ENCODE measurements around the gene LEPR.

LEPR gene

DNA sequence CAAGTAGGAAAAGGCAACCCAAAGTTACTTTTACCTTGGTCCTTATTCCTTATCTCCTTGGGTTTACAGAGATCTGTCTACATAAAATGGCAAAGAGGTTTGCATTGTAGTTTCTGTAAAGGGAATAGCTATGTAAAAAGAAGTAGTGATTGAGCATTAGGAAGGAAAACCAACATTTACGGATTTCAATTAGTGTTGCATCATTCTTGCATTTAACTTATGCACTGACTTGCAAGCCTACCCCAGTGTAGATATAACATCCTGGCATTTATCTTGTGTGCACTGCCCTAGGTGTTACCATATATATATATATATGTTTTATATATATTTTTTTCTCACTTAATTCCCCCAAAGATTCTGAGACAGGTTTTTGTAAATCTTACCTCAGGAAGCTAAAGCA lies 3.7 kb upstream of the LEPR start:
- Histone ChIP-seq H3K4me1 (ENCODE audit: control insufficient read depth in 1 of 2, insufficient read depth in 2 of 2, low read length in 2 of 2) (peaks cover 2 to 16% of the 10 kb centered on the region in 2 experiments), H2BK120ac (ENCODE audit: insufficient read depth, low read length, poor library complexity) (no peak overlapping the region), H3K4me2 (ENCODE audit: low read length) (no peak overlapping the region), H2AK5ac (ENCODE audit: low read length) (no peak overlapping the region), H2BK12ac (ENCODE audit: low read length) (no peak overlapping the region), H4K91ac (ENCODE audit: low read depth, low read length) (no peak overlapping the region), H2AFZ (ENCODE audit: insufficient read depth, low read length, poor library complexity) (no peak overlapping the region), H3K4ac (ENCODE audit: low read depth, low read length) (no peak overlapping the region), H3K23ac (ENCODE audit: low read length) (no peak overlapping the region), H3K79me2 (ENCODE audit: control insufficient read depth, insufficient read depth, low read length, poor library complexity) (peaks cover 8% of the 10 kb centered on the region), H3K9me3 (ENCODE audit: insufficient read depth, low read depth, low read length) (no peaks in the 10 kb centered on the region), H3K9ac (ENCODE audit: low read length) (no peak overlapping the region), H2BK5ac (ENCODE audit: low read depth, low read length, poor library complexity) (no peak overlapping the region), H4K8ac (ENCODE audit: low read depth, low read length) (no peak overlapping the region), H3K4me3 (ENCODE audit: low read depth, low read length) (no peak overlapping the region), H3K27me3 (ENCODE audit: insufficient read depth, low read length) (no peaks in the 10 kb centered on the region), H3K18ac (ENCODE audit: low read length) (no peak overlapping the region), H3K14ac (ENCODE audit: low read length) (no peak overlapping the region), H3K27ac (ENCODE audit: low read depth, low read length) (no peak overlapping the region), H3K79me1 (ENCODE audit: low read length) (peaks cover 23% of the 10 kb centered on the region), H3K36me3 (ENCODE audit: control insufficient read depth in 1 of 2, insufficient read depth in 2 of 2, low read length in 2 of 2) (peaks cover 0 to 2% of the 10 kb centered on the region in 2 experiments), H4K12ac (ENCODE audit: low read depth, low read length) (no peak overlapping the region)
- WGBS (ENCODE audit: extremely low coverage, insufficient coverage, insufficient read length): no CpG with 5 or more reads among the region's 1 CpG
- no peak for DNase-seq

DNA sequence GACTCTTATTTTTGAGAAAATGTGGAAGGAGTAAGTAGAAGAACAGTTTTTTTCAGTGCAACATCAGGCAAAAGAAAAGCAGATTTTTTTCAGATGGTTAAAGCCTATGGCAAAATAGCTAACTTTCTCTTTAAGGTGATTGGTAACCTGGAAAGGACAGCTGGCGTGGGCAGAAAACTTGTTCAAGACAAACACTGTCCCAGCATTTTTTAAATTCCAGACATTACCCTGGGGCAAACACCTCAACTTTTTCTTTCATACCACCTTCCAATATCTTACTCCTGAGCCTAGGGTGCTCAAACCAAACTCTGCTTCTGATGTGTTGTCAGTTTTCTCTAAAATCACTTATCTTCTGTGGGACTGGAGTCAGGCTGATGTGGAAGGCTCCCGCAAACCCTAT lies 2.7 kb upstream of the LEPR start:
- no peak overlapping the region for H3K9ac ChIP-seq (ENCODE audit: low read length)
- peaks cover 14% of the 10 kb centered on the region for H3K79me2 ChIP-seq (ENCODE audit: control insufficient read depth, insufficient read depth, low read length, poor library complexity)
- H2BK12ac ChIP-seq (ENCODE audit: low read length): no peak overlapping the region
- no peaks in the 10 kb centered on the region for H3K9me3 ChIP-seq (ENCODE audit: insufficient read depth, low read depth, low read length)
- H3K27ac ChIP-seq (ENCODE audit: low read depth, low read length): peak overlapping the region; percentile 89
- no peak overlapping the region for H3K4ac ChIP-seq (ENCODE audit: low read depth, low read length)
- no peaks in the 10 kb centered on the region for H3K27me3 ChIP-seq (ENCODE audit: insufficient read depth, low read length)
- no peak overlapping the region for H3K23ac ChIP-seq (ENCODE audit: low read length)
- no peak overlapping the region for H2AK5ac ChIP-seq (ENCODE audit: low read length)
- no peak overlapping the region for H4K12ac ChIP-seq (ENCODE audit: low read depth, low read length)
- peak overlapping the region; percentile 20 for H3K14ac ChIP-seq (ENCODE audit: low read length)
- peaks cover 3 to 5% of the 10 kb centered on the region in 2 experiments for H3K36me3 ChIP-seq (ENCODE audit: control insufficient read depth in 1 of 2, insufficient read depth in 2 of 2, low read length in 2 of 2)
- peaks cover 9 to 20% of the 10 kb centered on the region in 2 experiments for H3K4me1 ChIP-seq (ENCODE audit: control insufficient read depth in 1 of 2, insufficient read depth in 2 of 2, low read length in 2 of 2)
- H2BK5ac ChIP-seq (ENCODE audit: low read depth, low read length, poor library complexity): peak overlapping the region; percentile 23
- H2BK120ac ChIP-seq (ENCODE audit: insufficient read depth, low read length, poor library complexity): peak overlapping the region; percentile 56
- WGBS (ENCODE audit: extremely low coverage, insufficient coverage, insufficient read length): no CpG with 5 or more reads among the region's 2 CpGs
- peak overlapping the region; percentile 75 for H4K91ac ChIP-seq (ENCODE audit: low read depth, low read length)
- H3K4me3 ChIP-seq (ENCODE audit: low read depth, low read length): no peak overlapping the region
- peak overlapping the region; percentile 22 for H3K4me2 ChIP-seq (ENCODE audit: low read length)
- DNase-seq: peak; percentile 30 to 76
- no peak overlapping the region for H2AFZ ChIP-seq (ENCODE audit: insufficient read depth, low read length, poor library complexity)
- H3K79me1 ChIP-seq (ENCODE audit: low read length): peaks cover 23% of the 10 kb centered on the region
- peak overlapping the region; percentile 0 for H4K8ac ChIP-seq (ENCODE audit: low read depth, low read length)
- no peak overlapping the region for H3K18ac ChIP-seq (ENCODE audit: low read length)

DNA sequence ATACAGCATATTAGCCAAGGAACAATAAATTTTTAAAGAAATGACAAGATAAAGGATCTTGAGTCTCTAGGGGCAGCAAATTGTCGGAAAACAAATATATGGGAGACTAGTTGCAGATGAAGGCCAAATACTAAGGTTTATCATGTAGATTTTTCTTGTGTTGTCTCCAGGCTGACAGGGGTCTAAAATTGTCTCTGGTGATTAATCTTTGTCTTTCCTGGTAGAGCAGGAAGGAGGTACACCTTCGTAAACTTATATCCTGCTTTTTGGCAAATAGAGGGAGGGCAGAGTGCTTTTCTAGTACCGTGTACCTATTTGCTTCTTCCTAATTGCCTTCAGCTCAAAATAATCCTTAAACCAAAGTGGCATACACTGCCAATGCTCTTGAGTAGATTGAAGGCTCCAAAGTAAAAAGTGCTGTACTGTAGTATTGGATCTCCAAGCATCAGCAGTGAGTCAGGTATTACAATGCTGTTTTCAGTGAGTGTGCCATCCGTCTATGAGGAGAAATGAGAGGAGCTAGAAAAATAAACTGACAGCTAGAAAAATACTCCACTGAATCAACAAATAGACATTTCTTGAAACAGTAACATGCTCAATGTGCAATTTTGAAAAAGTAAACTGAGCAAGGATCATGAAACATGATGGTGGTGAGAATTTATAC lies 1.8 kb upstream of the LEPR start:
- Histone ChIP-seq H2AFZ (ENCODE audit: insufficient read depth, low read length, poor library complexity) (no peak overlapping the region), H3K4ac (ENCODE audit: low read depth, low read length) (no peak overlapping the region), H4K8ac (ENCODE audit: low read depth, low read length) (no peak overlapping the region), H3K79me1 (ENCODE audit: low read length) (peaks cover 23% of the 10 kb centered on the region), H3K14ac (ENCODE audit: low read length) (no peak overlapping the region), H2AK5ac (ENCODE audit: low read length) (no peak overlapping the region), H3K9me3 (ENCODE audit: insufficient read depth, low read depth, low read length) (no peaks in the 10 kb centered on the region), H3K36me3 (ENCODE audit: control insufficient read depth in 1 of 2, insufficient read depth in 2 of 2, low read length in 2 of 2) (peaks cover 3% of the 10 kb centered on the region in 2 experiments), H3K27ac (ENCODE audit: low read depth, low read length) (peak overlapping the region; percentile 89), H3K79me2 (ENCODE audit: control insufficient read depth, insufficient read depth, low read length, poor library complexity) (peaks cover 18% of the 10 kb centered on the region), H4K12ac (ENCODE audit: low read depth, low read length) (no peak overlapping the region), H3K4me2 (ENCODE audit: low read length) (no peak overlapping the region), H2BK5ac (ENCODE audit: low read depth, low read length, poor library complexity) (no peak overlapping the region), H4K91ac (ENCODE audit: low read depth, low read length) (peak overlapping the region; percentile 47), H3K4me1 (ENCODE audit: control insufficient read depth in 1 of 2, insufficient read depth in 2 of 2, low read length in 2 of 2) (peaks cover 12 to 21% of the 10 kb centered on the region in 2 experiments), H3K18ac (ENCODE audit: low read length) (no peak overlapping the region), H3K4me3 (ENCODE audit: low read depth, low read length) (no peak overlapping the region), H3K23ac (ENCODE audit: low read length) (no peak overlapping the region), H3K9ac (ENCODE audit: low read length) (no peak overlapping the region), H2BK12ac (ENCODE audit: low read length) (no peak overlapping the region), H2BK120ac (ENCODE audit: insufficient read depth, low read length, poor library complexity) (peak overlapping the region; percentile 31), H3K27me3 (ENCODE audit: insufficient read depth, low read length) (no peaks in the 10 kb centered on the region)
- WGBS (ENCODE audit: extremely low coverage, insufficient coverage, insufficient read length): no CpG with 5 or more reads among the region's 4 CpGs
- DNase-seq: no peak

DNA sequence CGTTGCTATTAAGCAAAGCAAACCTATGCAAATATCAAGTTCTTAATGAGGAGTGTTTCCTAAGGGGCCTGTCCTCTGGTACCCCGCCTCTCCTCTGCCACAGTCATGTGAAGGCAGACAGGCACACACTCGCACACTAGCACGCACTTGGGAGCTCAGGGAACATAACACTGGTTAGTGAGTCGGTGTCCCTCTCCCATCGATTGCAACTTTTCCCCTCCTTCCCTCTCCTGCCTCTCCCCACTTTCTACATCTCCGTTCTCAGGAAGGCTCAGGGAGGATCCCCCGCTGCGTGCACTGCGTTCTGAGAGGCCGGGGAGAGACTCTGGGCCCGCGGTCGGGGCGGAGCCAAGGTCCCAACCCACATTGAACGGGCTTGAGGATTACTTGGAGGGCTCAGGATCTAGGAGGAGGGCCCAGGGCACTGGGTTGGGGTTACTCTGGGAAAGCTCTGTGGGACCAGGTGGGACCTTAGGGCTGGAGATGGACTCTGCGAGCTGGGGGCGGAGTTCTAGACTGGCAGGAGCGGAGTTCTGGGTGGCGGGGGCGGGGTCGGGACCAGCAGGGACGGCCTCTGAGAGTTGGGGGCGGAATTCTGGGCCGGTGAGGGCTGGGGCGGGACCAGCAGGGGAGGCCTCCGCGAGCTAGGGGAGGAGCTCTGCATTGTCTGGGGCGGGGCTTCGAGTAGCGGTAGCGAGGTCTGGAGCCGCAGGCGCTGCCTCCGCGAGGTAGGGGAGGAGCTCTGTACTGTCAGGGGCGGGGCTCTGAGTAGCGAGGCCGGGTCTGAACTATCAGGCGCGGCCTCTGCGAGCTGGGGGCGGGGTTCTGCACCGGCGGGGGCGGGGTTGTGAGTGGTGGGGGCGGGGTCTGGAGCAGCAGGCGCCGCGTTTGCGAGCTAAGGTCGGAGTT lies 533 bp upstream of the LEPR start:
- Histone ChIP-seq H3K14ac (ENCODE audit: low read length) (peak overlapping the region; percentile 97), H2BK12ac (ENCODE audit: low read length) (peak overlapping the region; percentile 15), H2BK120ac (ENCODE audit: insufficient read depth, low read length, poor library complexity) (peak overlapping the region; percentile 96), H3K4me2 (ENCODE audit: low read length) (peak overlapping the region; percentile 95), H2BK5ac (ENCODE audit: low read depth, low read length, poor library complexity) (peak overlapping the region; percentile 94), H4K12ac (ENCODE audit: low read depth, low read length) (peak overlapping the region; percentile 63), H3K27ac (ENCODE audit: low read depth, low read length) (peak overlapping the region; percentile 95), H3K9ac (ENCODE audit: low read length) (peak overlapping the region; percentile 72), H3K27me3 (ENCODE audit: insufficient read depth, low read length) (no peaks in the 10 kb centered on the region), H3K79me2 (ENCODE audit: control insufficient read depth, insufficient read depth, low read length, poor library complexity) (peaks cover 20% of the 10 kb centered on the region), H4K91ac (ENCODE audit: low read depth, low read length) (peak overlapping the region; percentile 88), H2AFZ (ENCODE audit: insufficient read depth, low read length, poor library complexity) (peak overlapping the region; percentile 92), H3K36me3 (ENCODE audit: control insufficient read depth in 1 of 2, insufficient read depth in 2 of 2, low read length in 2 of 2) (peaks cover 3% of the 10 kb centered on the region in 2 experiments), H3K4me3 (ENCODE audit: low read depth, low read length) (peak overlapping the region; percentile 93), H4K8ac (ENCODE audit: low read depth, low read length) (peak overlapping the region; percentile 96), H3K9me3 (ENCODE audit: insufficient read depth, low read depth, low read length) (no peaks in the 10 kb centered on the region), H2AK5ac (ENCODE audit: low read length) (peak overlapping the region; percentile 40), H3K4me1 (ENCODE audit: control insufficient read depth in 1 of 2, insufficient read depth in 2 of 2, low read length in 2 of 2) (peaks cover 12 to 23% of the 10 kb centered on the region in 2 experiments), H3K18ac (ENCODE audit: low read length) (peak overlapping the region; percentile 73), H3K79me1 (ENCODE audit: low read length) (peaks cover 25% of the 10 kb centered on the region), H3K23ac (ENCODE audit: low read length) (no peak overlapping the region), H3K4ac (ENCODE audit: low read depth, low read length) (peak overlapping the region; percentile 60)
- no CpG with 5 or more reads among the region's 52 CpGs for WGBS (ENCODE audit: extremely low coverage, insufficient coverage, insufficient read length)
- peak; percentile 99 for DNase-seq

Data from trophoblast cell (in vitro differentiated cells and primary cell).